ENCODE data around the gene AKAP6.
"Not testable (repeated sequence)": the region's sequence is repeated elsewhere in the genome, so short reads cannot be mapped to it uniquely, and the experiment has no call there.

The AKAP6 gene

GRCh38 chr14:32458720-32459119 is 129.6 kb downstream of the AKAP6 start:
- H3K4me1 ChIP-seq (ENCODE audit: control insufficient read depth, insufficient read depth, low read length) = no peaks in the 10 kb centered on the region
- no peak overlapping the region for H3K27ac ChIP-seq (ENCODE audit: low read length)

GRCh38 chr14:32460267-32460666 is 131.2 kb downstream of the AKAP6 start:
- H3K36me3 ChIP-seq (ENCODE audit: control insufficient read depth, insufficient read depth, low read length) = no peaks in the 10 kb centered on the region
- H3K4me3 ChIP-seq (ENCODE audit: low read length) = no peak overlapping the region
- no peaks in the 10 kb centered on the region for H3K27me3 ChIP-seq (ENCODE audit: control insufficient read depth, insufficient read depth, low read length)
- no peak for DNase-seq (ENCODE audit: low read depth, low spot score)
- no CpG with 5 or more reads among the region's 4 CpGs for WGBS (ENCODE audit: insufficient coverage, insufficient read length)
- no peak overlapping the region for H3K27ac ChIP-seq (ENCODE audit: low read length)
- H3K4me1 ChIP-seq (ENCODE audit: control insufficient read depth, insufficient read depth, low read length) = no peaks in the 10 kb centered on the region
- no peaks in the 10 kb centered on the region for H3K9me3 ChIP-seq (ENCODE audit: control insufficient read depth, insufficient read depth, low read length)

More at GRCh38 chr14:32458720-32459119, 129.6 kb downstream of the AKAP6 start:
- Histone ChIP-seq H3K27me3 (ENCODE audit: control insufficient read depth, insufficient read depth, low read length) (no peaks in the 10 kb centered on the region), H3K4me3 (ENCODE audit: low read length) (no peak overlapping the region), H3K9me3 (ENCODE audit: control insufficient read depth, insufficient read depth, low read length) (no peaks in the 10 kb centered on the region), H3K36me3 (ENCODE audit: control insufficient read depth, insufficient read depth, low read length) (no peaks in the 10 kb centered on the region)
- no peak for DNase-seq (ENCODE audit: low read depth, low spot score)
- WGBS (ENCODE audit: insufficient coverage, insufficient read length) = no CpG with 5 or more reads among the region's 3 CpGs

- not testable (repeated sequence) for H3K27ac ChIP-seq (ENCODE audit: low read length); H3K4me1 ChIP-seq (ENCODE audit: control insufficient read depth, insufficient read depth, low read length); H3K27me3 ChIP-seq (ENCODE audit: control insufficient read depth, insufficient read depth, low read length); H3K4me3 ChIP-seq (ENCODE audit: low read length); H3K9me3 ChIP-seq (ENCODE audit: control insufficient read depth, insufficient read depth, low read length); H3K36me3 ChIP-seq (ENCODE audit: control insufficient read depth, insufficient read depth, low read length); DNase-seq (ENCODE audit: low read depth, low spot score)
- no CpG with 5 or more reads among the region's 4 CpGs for WGBS (ENCODE audit: insufficient coverage, insufficient read length)
Observed at GRCh38 chr14:32462553-32462952, 133.5 kb downstream of the AKAP6 start.

- no peak for DNase-seq (ENCODE audit: low read depth, low spot score)
- Histone ChIP-seq H3K36me3 (ENCODE audit: control insufficient read depth, insufficient read depth, low read length) (no peaks in the 10 kb centered on the region), H3K27me3 (ENCODE audit: control insufficient read depth, insufficient read depth, low read length) (no peaks in the 10 kb centered on the region), H3K4me3 (ENCODE audit: low read length) (no peak overlapping the region), H3K27ac (ENCODE audit: low read length) (no peak overlapping the region), H3K4me1 (ENCODE audit: control insufficient read depth, insufficient read depth, low read length) (peaks cover 8% of the 10 kb centered on the region; the same call in 1 of the 2 replicates), H3K9me3 (ENCODE audit: control insufficient read depth, insufficient read depth, low read length) (no peaks in the 10 kb centered on the region; the same call in 1 of the 2 replicates)
- WGBS (ENCODE audit: insufficient coverage, insufficient read length) = no CpG with 5 or more reads among the region's 2 CpGs
Observed at GRCh38 chr14:32468955-32469354, 139.9 kb downstream of the AKAP6 start.

GRCh38 chr14:32469388-32470160 is 140.5 kb downstream of the AKAP6 start:
- peaks cover 8% of the 10 kb centered on the region; the same call in 1 of the 2 replicates for H3K4me1 ChIP-seq (ENCODE audit: control insufficient read depth, insufficient read depth, low read length)
- no peak overlapping the region for H3K4me3 ChIP-seq (ENCODE audit: low read length)
- no peak overlapping the region for H3K27ac ChIP-seq (ENCODE audit: low read length)
- no peak for DNase-seq (ENCODE audit: low read depth, low spot score)
- H3K9me3 ChIP-seq (ENCODE audit: control insufficient read depth, insufficient read depth, low read length) = no peaks in the 10 kb centered on the region; the same call in 1 of the 2 replicates
- no CpG with 5 or more reads among the region's 5 CpGs for WGBS (ENCODE audit: insufficient coverage, insufficient read length)
- no peaks in the 10 kb centered on the region for H3K36me3 ChIP-seq (ENCODE audit: control insufficient read depth, insufficient read depth, low read length)
- no peaks in the 10 kb centered on the region for H3K27me3 ChIP-seq (ENCODE audit: control insufficient read depth, insufficient read depth, low read length)

GRCh38 chr14:32470161-32470715 is 141.1 kb downstream of the AKAP6 start:
- no CpG with 5 or more reads among the region's 4 CpGs for WGBS (ENCODE audit: insufficient coverage, insufficient read length)
- Histone ChIP-seq H3K4me3 (ENCODE audit: low read length) (no peak overlapping the region), H3K27ac (ENCODE audit: low read length) (no peak overlapping the region), H3K27me3 (ENCODE audit: control insufficient read depth, insufficient read depth, low read length) (no peaks in the 10 kb centered on the region), H3K9me3 (ENCODE audit: control insufficient read depth, insufficient read depth, low read length) (no peaks in the 10 kb centered on the region; the same call in 1 of the 2 replicates), H3K4me1 (ENCODE audit: control insufficient read depth, insufficient read depth, low read length) (peaks cover 8% of the 10 kb centered on the region; the same call in 1 of the 2 replicates), H3K36me3 (ENCODE audit: control insufficient read depth, insufficient read depth, low read length) (no peaks in the 10 kb centered on the region)
- DNase-seq (ENCODE audit: low read depth, low spot score) = no peak

- 100% methylated on average over 1 of the region's 4 CpGs for WGBS (ENCODE audit: insufficient coverage, insufficient read length)
- Histone ChIP-seq H3K36me3 (ENCODE audit: control insufficient read depth, insufficient read depth, low read length) (no peaks in the 10 kb centered on the region), H3K27me3 (ENCODE audit: control insufficient read depth, insufficient read depth, low read length) (no peaks in the 10 kb centered on the region), H3K27ac (ENCODE audit: low read length) (no peak overlapping the region), H3K4me1 (ENCODE audit: control insufficient read depth, insufficient read depth, low read length) (peaks cover 8% of the 10 kb centered on the region; the same call in 1 of the 2 replicates), H3K4me3 (ENCODE audit: low read length) (no peak overlapping the region), H3K9me3 (ENCODE audit: control insufficient read depth, insufficient read depth, low read length) (no peaks in the 10 kb centered on the region; the same call in 1 of the 2 replicates)
- DNase-seq (ENCODE audit: low read depth, low spot score) = no peak
Observed at GRCh38 chr14:32471181-32471580, 142.1 kb downstream of the AKAP6 start.

- Histone ChIP-seq H3K4me3 (ENCODE audit: low read length) (no peak overlapping the region), H3K4me1 (ENCODE audit: control insufficient read depth, insufficient read depth, low read length) (peaks cover 8% of the 10 kb centered on the region; the same call in 1 of the 2 replicates), H3K9me3 (ENCODE audit: control insufficient read depth, insufficient read depth, low read length) (no peaks in the 10 kb centered on the region; the same call in 1 of the 2 replicates), H3K27me3 (ENCODE audit: control insufficient read depth, insufficient read depth, low read length) (no peaks in the 10 kb centered on the region), H3K27ac (ENCODE audit: low read length) (no peak overlapping the region), H3K36me3 (ENCODE audit: control insufficient read depth, insufficient read depth, low read length) (no peaks in the 10 kb centered on the region)
- DNase-seq (ENCODE audit: low read depth, low spot score) = no peak
- no CpG with 5 or more reads among the region's 1 CpG for WGBS (ENCODE audit: insufficient coverage, insufficient read length)
Observed at GRCh38 chr14:32472076-32472475, 143.0 kb downstream of the AKAP6 start.

GRCh38 chr14:32472512-32473463 is 143.7 kb downstream of the AKAP6 start:
- H3K4me1 ChIP-seq (ENCODE audit: control insufficient read depth, insufficient read depth, low read length) = peaks cover 8% of the 10 kb centered on the region; the same call in 1 of the 2 replicates
- no peak for DNase-seq (ENCODE audit: low read depth, low spot score)
- H3K27ac ChIP-seq (ENCODE audit: low read length) = no peak overlapping the region
- no peak overlapping the region for H3K4me3 ChIP-seq (ENCODE audit: low read length)
- no peaks in the 10 kb centered on the region; the same call in 1 of the 2 replicates for H3K9me3 ChIP-seq (ENCODE audit: control insufficient read depth, insufficient read depth, low read length)
- no CpG with 5 or more reads among the region's 4 CpGs for WGBS (ENCODE audit: insufficient coverage, insufficient read length)
- no peaks in the 10 kb centered on the region for H3K36me3 ChIP-seq (ENCODE audit: control insufficient read depth, insufficient read depth, low read length)
- H3K27me3 ChIP-seq (ENCODE audit: control insufficient read depth, insufficient read depth, low read length) = no peaks in the 10 kb centered on the region

GRCh38 chr14:32473464-32473855 is 144.4 kb downstream of the AKAP6 start:
- H3K27me3 ChIP-seq (ENCODE audit: control insufficient read depth, insufficient read depth, low read length) = no peaks in the 10 kb centered on the region
- H3K9me3 ChIP-seq (ENCODE audit: control insufficient read depth, insufficient read depth, low read length) = no peaks in the 10 kb centered on the region; the same call in 1 of the 2 replicates
- peaks cover 8% of the 10 kb centered on the region; the same call in 1 of the 2 replicates for H3K4me1 ChIP-seq (ENCODE audit: control insufficient read depth, insufficient read depth, low read length)
- no CpG with 5 or more reads among the region's 3 CpGs for WGBS (ENCODE audit: insufficient coverage, insufficient read length)
- H3K27ac ChIP-seq (ENCODE audit: low read length) = no peak overlapping the region
- H3K4me3 ChIP-seq (ENCODE audit: low read length) = no peak overlapping the region
- DNase-seq (ENCODE audit: low read depth, low spot score) = no peak
- no peaks in the 10 kb centered on the region for H3K36me3 ChIP-seq (ENCODE audit: control insufficient read depth, insufficient read depth, low read length)
